Epithelial cell of esophagus (primary cell): ENCODE measurements around the gene AK8.

Experiments
- DNase-seq: peaks from one replicate; pipeline ENCODE4 v3.0.0; 2010; ENCODE audit warnings: low read depth
- H3K4me3 ChIP-seq: 2 replicates; pipeline ENCODE4 v1.5.1; 2011; ENCODE audit warnings: mild to moderate bottlenecking, low read length, control low read depth
- TF ChIP-seq, protein P1 (sequence below): IDR thresholded peaks from 2 replicates; pipeline ENCODE4 v1.5.1; 2011; ENCODE audit warnings: low read depth, mild to moderate bottlenecking, low read length, control low read depth, inconsistent platforms; ENCODE audit not compliant: insufficient read depth; ENCODE audit errors: missing control alignments

Gene AK8

GRCh38 chr9:132910376-132910775 is 32.3 kb upstream of the AK8 start:
- no peak overlapping the region for H3K4me3 ChIP-seq
- TF ChIP-seq, protein P1, sequence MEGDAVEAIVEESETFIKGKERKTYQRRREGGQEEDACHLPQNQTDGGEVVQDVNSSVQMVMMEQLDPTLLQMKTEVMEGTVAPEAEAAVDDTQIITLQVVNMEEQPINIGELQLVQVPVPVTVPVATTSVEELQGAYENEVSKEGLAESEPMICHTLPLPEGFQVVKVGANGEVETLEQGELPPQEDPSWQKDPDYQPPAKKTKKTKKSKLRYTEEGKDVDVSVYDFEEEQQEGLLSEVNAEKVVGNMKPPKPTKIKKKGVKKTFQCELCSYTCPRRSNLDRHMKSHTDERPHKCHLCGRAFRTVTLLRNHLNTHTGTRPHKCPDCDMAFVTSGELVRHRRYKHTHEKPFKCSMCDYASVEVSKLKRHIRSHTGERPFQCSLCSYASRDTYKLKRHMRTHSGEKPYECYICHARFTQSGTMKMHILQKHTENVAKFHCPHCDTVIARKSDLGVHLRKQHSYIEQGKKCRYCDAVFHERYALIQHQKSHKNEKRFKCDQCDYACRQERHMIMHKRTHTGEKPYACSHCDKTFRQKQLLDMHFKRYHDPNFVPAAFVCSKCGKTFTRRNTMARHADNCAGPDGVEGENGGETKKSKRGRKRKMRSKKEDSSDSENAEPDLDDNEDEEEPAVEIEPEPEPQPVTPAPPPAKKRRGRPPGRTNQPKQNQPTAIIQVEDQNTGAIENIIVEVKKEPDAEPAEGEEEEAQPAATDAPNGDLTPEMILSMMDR: no peak
- DNase-seq: peak; percentile 24

DNA sequence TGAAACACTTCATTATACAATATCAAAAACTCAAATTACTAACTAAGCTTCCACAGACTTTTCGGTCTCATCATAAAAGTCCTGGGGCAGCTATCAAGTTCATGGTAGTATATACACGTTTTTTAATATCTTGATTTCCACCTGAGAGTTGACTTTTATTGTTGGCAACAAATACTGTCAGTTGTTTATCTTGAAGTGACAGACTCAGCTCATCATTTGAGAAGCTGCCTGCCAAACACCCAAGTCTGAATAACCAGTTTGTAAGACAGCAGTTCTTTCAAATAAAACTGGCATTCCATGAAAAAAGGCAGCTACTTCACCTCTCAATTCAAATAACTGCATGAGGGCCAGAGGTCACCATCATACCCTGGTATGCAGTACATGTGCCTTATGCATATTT is 31.2 kb upstream of the AK8 start:
- DNase-seq: no peak
- TF ChIP-seq, protein P1: no peak
- no peak overlapping the region for H3K4me3 ChIP-seq

GRCh38 chr9:132908635-132909034 is 30.6 kb upstream of the AK8 start:
- TF ChIP-seq, protein P1: no peak
- no peak for DNase-seq
- no peak overlapping the region for H3K4me3 ChIP-seq

DNA sequence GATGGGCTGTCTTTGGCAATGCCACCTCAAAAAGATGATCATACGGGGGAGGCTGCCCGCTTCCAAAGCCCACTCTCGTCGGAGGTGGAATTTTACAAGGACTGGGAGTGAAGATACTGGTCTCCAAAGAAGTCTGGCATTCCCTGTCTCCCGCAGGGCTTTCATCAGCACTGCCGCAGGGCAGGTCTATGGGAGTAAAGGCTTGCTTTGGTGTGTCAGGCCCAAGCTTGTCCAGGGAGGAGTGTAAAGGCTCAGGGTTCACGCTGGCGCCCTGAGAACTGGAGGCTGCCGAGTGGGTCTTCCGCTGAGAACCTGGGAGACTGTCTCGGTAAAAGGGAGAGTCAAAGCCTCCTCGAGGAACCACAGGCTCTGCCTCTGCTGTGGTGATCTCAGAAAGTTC is 27.6 kb upstream of the AK8 start:
- no peak overlapping the region for H3K4me3 ChIP-seq
- TF ChIP-seq, protein P1: no peak
- no peak for DNase-seq

DNA sequence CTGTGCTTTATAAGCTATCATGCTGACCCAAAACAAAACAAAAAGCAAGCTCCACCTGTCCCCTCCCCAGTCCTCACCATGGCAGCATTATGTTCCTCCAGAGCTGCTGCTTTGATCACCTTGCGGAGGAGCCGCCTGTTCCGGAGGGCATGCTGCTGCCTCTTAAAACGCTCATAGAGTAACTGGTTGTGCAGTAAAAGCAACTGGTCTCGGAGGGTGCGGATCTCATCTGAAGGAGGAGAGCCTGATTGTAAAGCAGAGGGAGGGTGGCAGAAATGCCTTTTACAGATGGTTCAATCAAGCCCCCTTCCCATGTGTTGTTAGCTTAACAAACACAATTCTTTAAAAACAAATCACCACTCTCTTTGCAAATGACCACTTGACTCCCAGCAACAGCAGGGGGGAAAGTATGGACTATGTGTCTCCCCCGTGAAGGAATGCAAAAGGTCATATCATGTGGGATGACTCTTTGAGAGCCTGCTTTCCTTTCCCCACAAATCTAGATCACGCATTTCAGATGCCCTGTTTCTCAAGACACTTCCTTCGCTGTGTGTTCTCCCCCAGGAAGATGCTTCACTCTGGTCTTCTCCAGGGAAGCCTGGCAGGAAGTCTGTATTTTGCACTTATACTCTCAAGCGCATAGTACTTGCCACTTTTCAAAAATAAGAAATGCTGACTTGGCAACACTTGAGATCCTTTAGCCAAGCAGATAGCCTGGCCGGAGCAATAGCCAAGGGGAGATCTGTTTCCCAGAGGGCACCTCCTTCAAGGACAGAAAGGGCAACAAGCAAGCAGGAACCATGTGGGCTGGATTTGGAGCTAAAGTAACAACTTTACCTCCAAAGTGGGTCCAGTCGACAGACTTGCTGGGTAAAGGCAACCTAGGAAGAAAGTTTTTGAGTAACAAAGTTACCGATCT is 25.7 kb upstream of the AK8 start:
- TF ChIP-seq, protein P1: no peak
- no peak overlapping the region for H3K4me3 ChIP-seq
- DNase-seq: no peak

- peak; percentile 84 for DNase-seq
- TF ChIP-seq, protein P1: peak; percentile 92
- no peak overlapping the region for H3K4me3 ChIP-seq
Measured at GRCh38 chr9:132901858-132902831, 24.1 kb upstream of the AK8 start.
